Measurements from ENCODE around the gene ASIC3.
"Not testable (repeated sequence)": the region's sequence is repeated elsewhere in the genome, so short reads cannot be mapped to it uniquely, and the experiment has no call there.

ASIC3 gene

GRCh38 chr7:151014950-151015349 is 33.4 kb upstream of the ASIC3 start:
- no peak for DNase-seq

GRCh38 chr7:151015967-151016366 is 32.4 kb upstream of the ASIC3 start:
- DNase-seq = no peak

DNA sequence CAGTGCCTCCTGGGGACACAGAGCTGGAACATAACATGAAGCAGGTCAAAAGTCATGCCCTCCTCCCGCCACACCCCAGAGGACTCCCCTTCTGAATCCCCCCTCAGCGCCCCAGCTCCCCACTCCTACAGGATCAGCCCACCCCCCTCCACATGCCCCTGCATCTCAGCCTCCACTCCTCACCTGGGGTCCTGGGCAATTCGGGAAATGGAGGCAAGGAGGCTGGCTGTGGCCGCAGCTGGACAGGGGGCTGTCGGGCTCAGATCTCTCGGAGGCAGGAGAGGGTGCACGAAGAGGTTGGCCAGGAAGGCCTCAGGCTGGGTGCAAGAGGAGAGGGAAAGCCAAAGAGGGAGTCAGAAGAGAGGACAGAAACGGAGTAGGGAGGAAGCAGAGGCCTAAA is 31.8 kb upstream of the ASIC3 start:
- DNase-seq = no peak

DNA sequence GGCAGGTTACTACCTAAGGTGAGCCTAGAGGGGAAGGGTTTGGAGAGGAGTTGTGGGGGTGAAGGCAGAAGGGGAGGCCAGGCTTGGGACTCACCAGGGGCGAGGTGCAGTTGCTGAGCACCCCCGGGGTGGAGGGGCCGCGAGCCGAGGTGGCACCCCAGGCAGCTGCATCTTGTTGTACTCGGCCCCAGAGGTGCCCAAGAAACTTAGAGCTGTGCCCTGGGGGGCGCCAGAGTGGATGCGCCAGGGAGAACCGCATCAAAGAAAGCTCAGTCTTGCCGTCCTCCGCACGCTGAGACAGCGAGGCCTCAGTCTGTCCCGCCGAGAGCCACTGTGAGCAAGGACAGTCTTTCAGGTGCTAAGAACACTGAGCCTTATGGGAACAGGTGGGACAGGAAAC is 31.4 kb upstream of the ASIC3 start:
- DNase-seq = no peak

GRCh38 chr7:151017370-151017952 is 30.9 kb upstream of the ASIC3 start:
- no peak for DNase-seq

DNA sequence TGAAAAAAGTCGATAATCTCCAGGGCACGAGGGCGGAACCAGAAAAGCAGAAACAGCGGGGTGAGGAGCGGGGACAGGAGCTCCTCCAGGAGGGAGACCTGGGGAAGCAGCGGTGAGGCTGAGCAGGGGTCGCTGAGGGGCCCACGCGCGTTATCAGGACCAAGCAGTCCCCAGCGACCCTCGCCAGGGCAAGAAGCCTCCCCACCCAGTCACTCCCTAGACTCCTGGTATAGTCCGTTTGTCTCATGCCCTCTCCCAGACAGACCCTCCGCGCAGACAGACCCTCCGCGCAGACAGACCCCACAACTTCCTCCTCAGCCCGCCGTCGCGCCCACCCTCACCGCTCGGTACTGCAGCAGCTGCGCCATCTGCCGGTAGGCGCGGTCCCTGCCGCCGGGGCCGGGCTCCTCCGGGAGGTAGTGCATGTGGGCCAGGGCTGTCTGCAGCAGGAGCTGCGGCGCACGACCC is 30.3 kb upstream of the ASIC3 start:
- peak; percentile 36 for DNase-seq

DNA sequence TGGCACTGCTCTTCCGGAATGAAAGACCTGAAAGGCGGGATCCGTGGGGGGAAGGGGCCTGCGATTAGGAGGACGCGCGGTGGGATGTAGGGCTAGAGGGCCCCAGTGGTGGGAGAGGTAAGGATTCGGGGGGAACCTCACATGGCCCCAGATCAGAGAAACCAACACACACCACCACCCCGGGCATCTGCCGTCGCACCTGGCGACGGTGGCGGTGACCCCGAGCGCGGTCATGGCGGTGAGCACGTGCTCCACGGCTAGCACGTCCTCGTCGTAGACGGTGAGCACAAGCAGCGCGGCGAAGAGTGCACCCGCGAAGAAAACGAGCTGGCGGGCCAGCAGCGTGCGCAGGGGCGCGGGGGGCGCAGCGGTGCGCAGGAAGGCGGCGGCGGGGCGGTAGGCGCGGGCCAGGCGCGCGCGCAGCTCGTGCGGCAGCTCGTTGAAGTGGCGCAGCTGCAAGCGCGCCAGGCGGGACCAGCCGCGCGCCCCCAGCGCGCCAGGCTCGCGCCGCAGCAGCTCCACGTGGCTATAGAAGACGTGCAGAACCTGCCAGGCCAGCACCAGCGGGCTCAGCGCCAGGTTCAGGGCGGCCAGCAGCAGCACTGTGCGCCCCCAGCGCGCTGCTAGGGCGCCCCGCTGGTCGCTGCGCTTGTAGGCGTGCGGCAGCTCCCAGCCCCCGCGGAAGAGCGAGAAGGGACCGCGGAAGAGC is 29.8 kb upstream of the ASIC3 start:
- no peak for DNase-seq

- DNase-seq = no peak
These were observed 29.2 kb upstream of the ASIC3 start for GRCh38 chr7:151019130-151019447.

DNA sequence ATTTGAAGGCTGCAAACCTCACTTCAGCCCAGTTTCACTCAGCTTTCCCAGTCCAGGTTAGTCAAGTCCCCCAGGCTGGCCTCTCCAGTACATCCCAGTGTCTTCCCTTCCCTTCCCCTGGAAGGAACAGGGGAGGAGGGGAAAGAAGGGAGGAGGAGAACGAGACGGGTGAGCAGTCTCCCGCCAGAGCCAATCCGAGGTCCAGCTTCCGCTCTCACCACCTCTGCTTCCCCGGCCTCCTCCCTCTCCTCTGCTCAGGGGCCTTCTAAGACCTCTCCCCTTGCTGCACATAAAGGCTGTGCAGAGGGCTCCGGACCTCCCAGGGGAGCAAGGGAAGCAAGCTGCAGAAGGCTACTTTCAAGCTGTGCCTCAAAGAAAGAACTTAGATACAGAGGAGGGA is 28.1 kb upstream of the ASIC3 start:
- no peak for DNase-seq

- DNase-seq = no peak
These were observed 25.1 kb upstream of the ASIC3 start for GRCh38 chr7:151023232-151023631.

DNA sequence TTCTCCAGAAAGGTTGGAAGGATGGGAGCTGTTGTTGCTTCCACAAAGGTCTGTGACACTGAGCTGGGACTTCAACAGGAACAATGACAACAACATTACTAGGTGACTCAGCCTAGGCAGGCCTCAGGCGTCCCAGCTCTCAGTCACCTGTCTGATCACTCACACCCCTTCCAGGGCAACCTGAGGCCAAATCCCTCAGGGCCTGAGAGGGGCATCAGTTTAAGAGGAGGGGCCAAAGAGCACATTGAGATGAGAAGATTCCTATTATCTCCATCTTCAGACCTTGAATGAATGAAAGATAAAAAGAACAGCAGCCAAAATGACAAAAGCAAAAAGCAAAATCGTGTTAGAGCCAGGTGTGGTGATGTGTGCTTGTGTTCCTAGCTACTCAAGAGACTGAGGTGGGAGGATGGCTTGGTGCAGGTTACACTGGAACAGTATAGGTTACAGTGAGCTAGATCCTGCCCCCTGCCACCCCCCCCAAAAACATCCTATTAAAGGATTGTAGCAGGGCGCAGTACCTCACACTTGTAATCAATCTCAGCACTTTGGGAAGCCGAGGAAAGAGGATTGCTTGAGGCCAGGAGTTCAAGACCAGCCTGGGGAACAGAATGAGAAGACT is 23.8 kb upstream of the ASIC3 start, which contains the start of gene ATG9B:
ATG9B (minus strand) TSS at position 60 of the 622 bp plus-strand sequence. CDS start 71 bp downstream, outside the sequence.
- DNase-seq = no peak

- DNase-seq = no peak
These were observed 22.2 kb upstream of the ASIC3 start for GRCh38 chr7:151025924-151026671.

DNA sequence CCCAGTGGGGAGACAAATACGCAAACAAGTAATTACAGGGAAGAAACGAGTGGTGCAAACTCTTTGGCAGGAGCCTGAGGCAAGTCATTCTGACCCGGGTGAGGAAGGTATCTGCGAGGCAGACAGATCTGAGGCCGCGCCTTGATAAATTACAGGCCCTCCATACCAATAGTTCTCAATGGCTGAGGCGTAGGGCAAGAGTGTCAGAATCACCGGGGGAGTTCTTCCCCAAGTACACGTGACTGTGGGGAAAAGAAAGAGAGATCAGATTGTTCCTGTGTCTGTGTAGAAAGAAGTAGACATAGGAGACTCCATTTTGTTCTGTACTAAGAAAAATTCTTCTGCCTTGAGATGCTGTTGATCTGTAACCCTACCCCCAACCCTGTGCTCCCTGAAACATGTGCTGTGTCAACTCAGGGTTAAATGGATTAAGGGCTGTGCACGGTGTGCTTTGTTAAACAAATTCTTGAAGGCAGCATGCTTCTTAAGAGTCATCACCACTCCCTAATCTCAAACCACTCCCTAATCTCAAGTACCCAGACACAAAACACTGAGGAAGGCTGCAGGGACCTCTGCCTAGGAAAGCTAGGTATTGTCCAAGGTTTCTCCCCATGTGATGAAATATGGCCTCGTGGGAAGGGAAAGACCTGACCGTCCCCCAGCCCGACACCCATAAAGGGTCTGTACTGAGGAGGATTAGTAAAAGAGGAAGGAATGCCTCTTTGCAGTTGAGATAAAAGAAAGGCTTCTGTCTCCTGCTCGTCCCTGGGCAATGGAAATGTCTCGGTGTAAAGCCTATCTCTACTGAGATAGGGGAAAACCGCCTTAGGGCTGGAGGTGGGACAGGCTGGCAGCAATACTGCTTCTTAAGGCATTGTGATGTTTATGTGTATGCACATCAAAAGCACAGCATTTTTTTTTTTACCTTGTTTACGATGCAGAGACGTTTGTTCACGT is 21.3 kb upstream of the ASIC3 start:
- DNase-seq = not testable (repeated sequence)

GRCh38 chr7:151027728-151028130 is 20.6 kb upstream of the ASIC3 start:
- DNase-seq = not testable (repeated sequence)

DNA sequence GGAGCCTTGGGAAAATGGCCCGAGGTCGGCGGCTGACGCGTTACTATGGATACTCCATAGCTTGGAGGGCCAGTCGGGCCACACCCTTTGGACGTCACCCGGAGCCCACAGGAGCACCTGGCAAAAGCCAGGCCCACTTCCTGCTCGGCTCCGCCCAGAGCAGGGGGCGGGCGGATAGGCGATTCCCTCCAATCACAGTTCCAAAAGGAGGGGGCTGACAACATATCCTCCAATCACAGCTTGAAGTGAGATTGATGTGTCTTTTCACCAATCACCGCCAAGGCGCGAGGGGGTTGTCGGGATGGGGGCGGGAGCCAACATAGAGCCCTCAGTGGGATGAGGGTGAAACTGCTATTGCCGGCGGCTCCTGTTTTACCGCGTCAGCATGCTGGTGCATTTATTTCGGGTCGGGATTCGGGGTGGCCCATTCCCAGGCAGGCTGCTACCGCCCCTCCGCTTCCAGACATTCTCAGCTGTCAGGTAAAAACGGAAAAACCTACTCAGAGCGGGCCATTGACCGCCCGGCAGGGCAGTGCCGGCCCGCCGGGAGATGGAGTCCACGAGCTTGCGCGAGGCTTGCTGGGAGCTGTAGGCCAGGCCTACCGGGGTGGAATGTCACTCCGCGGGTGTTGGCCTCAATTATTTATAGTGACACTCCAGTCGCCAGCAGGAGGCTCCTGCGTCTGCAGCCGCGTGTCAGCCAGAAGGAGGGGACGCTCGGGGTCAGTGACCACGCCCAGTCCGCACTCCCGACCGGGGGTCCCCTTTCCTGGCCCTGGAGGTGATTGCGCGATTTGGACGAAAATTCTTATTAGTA is 20.0 kb upstream of the ASIC3 start, which contains the start of gene ABCB8:
ABCB8 (plus strand) TSS at position 320 of the 817 bp plus-strand sequence; CDS start at position 386, 66 bp downstream.
- DNase-seq = peak; percentile 98

- DNase-seq = no peak
These were observed 19.3 kb upstream of the ASIC3 start for GRCh38 chr7:151028948-151029501.

GRCh38 chr7:151031011-151031410 is 17.3 kb upstream of the ASIC3 start:
- DNase-seq = no peak

- DNase-seq = no peak
These were observed 15.1 kb upstream of the ASIC3 start for GRCh38 chr7:151032936-151033863.

- no peak for DNase-seq
These were observed 14.5 kb upstream of the ASIC3 start for GRCh38 chr7:151033864-151034249.

Data from NCI-H526 treated with DMSO at 0.1 percent for 48 hours (cell line).